Endodermal cell (in vitro differentiated cells): ENCODE data around the gene TBC1D4. TPM values are rescaled to one million over a fixed set of nuclear protein-coding genes. Genes with fewer than 3 reads are reported as not detected.

ENCODE experiments used
- DNase-seq: peaks from one replicate; pipeline ENCODE4 v3.0.0-alpha.2; 2017
- H3K27ac ChIP-seq: 2 replicates; pipeline ENCODE4 v1.5.1; 2013; ENCODE audit warnings: mild to moderate bottlenecking, low read depth, low read length, moderate library complexity
- H3K27me3 ChIP-seq: 2 replicates; pipeline ENCODE4 v1.6.1; 2013; ENCODE audit warnings: mild to moderate bottlenecking, low read length, moderate library complexity; ENCODE audit not compliant: insufficient read depth, control insufficient read depth, poor library complexity, severe bottlenecking
- H3K36me3 ChIP-seq: 2 replicates; pipeline ENCODE4 v1.7.0; 2013; ENCODE audit warnings: mild to moderate bottlenecking, low read length, moderate library complexity; ENCODE audit not compliant: control insufficient read depth, insufficient read depth
- H3K4me1 ChIP-seq: one replicate; pipeline ENCODE4 v1.7.0; 2013; ENCODE audit warnings: low read length; ENCODE audit not compliant: control insufficient read depth, insufficient read depth
- H3K4me3 ChIP-seq: 2 replicates; pipeline ENCODE4 v1.5.1; 2013; ENCODE audit warnings: mild to moderate bottlenecking, low read length, moderate library complexity
- H3K9ac ChIP-seq: 2 replicates; pipeline ENCODE4 v1.6.1; 2013; ENCODE audit warnings: mild to moderate bottlenecking, low read length, moderate library complexity; ENCODE audit not compliant: poor library complexity, severe bottlenecking; ENCODE audit errors: extremely low read depth
- H3K9me3 ChIP-seq: 2 replicates; pipeline ENCODE4 v1.6.1; 2013; ENCODE audit warnings: mild to moderate bottlenecking, low read length, moderate library complexity; ENCODE audit not compliant: control insufficient read depth
- H3K27ac Mint-ChIP-seq: 2 replicates; pipeline ENCODE4 v1.8.0; 2020; ENCODE audit warnings: mixed read lengths
- H3K27me3 Mint-ChIP-seq: 2 replicates; pipeline ENCODE4 v1.8.0; 2021; ENCODE audit warnings: mild to moderate bottlenecking, mixed read lengths; ENCODE audit not compliant: insufficient read depth
- H3K36me3 Mint-ChIP-seq: 2 replicates; pipeline ENCODE4 v1.8.0; 2020; ENCODE audit warnings: low read depth, mixed read lengths
- H3K4me1 Mint-ChIP-seq: 2 replicates; pipeline ENCODE4 v1.8.0; 2020; ENCODE audit warnings: mixed read lengths
- H3K4me3 Mint-ChIP-seq: 2 replicates; pipeline ENCODE4 v1.8.0; 2020; ENCODE audit warnings: mild to moderate bottlenecking, moderate library complexity, mixed read lengths
- H3K9me3 Mint-ChIP-seq: 2 replicates; pipeline ENCODE4 v1.8.0; 2020; ENCODE audit warnings: mild to moderate bottlenecking, mixed read lengths
- CTCF ChIP-seq: fragments of 200-600 bp; sonication (generic); conservative IDR thresholded peaks from 2 replicates; pipeline ENCODE4 v1.5.0; 2021; ENCODE audit warnings: antibody characterized with exemption, mild to moderate bottlenecking
- WGBS, 2 experiments: methylation state at CpG; one replicate each; pipeline versions ENCODE4 v1.1.5 to v1.1.7; 2013; ENCODE audit warnings: missing lambda C conversion rate in 2 of 2, mixed read lengths in 1 of 2; ENCODE audit not compliant: insufficient coverage in 1 of 2, insufficient read length in 1 of 2; 5-methylcytosine and 5-hydroxymethylcytosine counted together
- total RNA-seq, 2 donors: library from RNA; stranded (reverse); fragmentation: NEBNext Ultra II Directional in 1 of 2; extraction: Animal tissue kit (Norgen Biotek cat#: 25700) in 1 of 2; gene quantifications; 2 replicates in 1 of 2; 3 replicates in 1 of 2; pipeline ENCODE4 v1.2.1, GENCODE V29; 2021

TBC1D4 gene
- total RNA-seq, 2 donors from 2014 or later: 3.2 to 4.7 TPM

GRCh38 chr13:75299913-75300862 lies 181.8 kb downstream of the TBC1D4 start:
- no peak overlapping the region for H3K4me3 ChIP-seq
- H3K9me3 ChIP-seq: no peaks in the 10 kb centered on the region
- no peak overlapping the region for H3K27ac Mint-ChIP-seq
- no peak overlapping the region for H3K9ac ChIP-seq
- H3K27ac ChIP-seq: no peak overlapping the region
- WGBS, 2 experiments: 96 to 97% methylated on average over 3 to 4 of the region's 4 CpGs
- no peak for TF ChIP-seq CTCF
- H3K27me3 Mint-ChIP-seq: peaks cover 64% of the 10 kb centered on the region
- H3K4me3 Mint-ChIP-seq: no peak overlapping the region
- peaks cover 4% of the 10 kb centered on the region for H3K4me1 ChIP-seq
- H3K4me1 Mint-ChIP-seq: peaks cover 29% of the 10 kb centered on the region
- H3K27me3 ChIP-seq: peaks cover 88% of the 10 kb centered on the region
- no peak for DNase-seq
- no peaks in the 10 kb centered on the region for H3K36me3 Mint-ChIP-seq
- H3K9me3 Mint-ChIP-seq: no peaks in the 10 kb centered on the region
- H3K36me3 ChIP-seq: no peaks in the 10 kb centered on the region

GRCh38 chr13:75299246-75299645 lies 182.7 kb downstream of the TBC1D4 start:
- H3K9me3 Mint-ChIP-seq: no peaks in the 10 kb centered on the region
- no peak overlapping the region for H3K4me3 Mint-ChIP-seq
- Histone ChIP-seq H3K27me3 (peaks cover 89% of the 10 kb centered on the region), H3K4me1 (peaks cover 4% of the 10 kb centered on the region), H3K36me3 (no peaks in the 10 kb centered on the region), H3K9ac (no peak overlapping the region), H3K27ac (no peak overlapping the region), H3K9me3 (no peaks in the 10 kb centered on the region), H3K4me3 (no peak overlapping the region)
- H3K4me1 Mint-ChIP-seq: peaks cover 29% of the 10 kb centered on the region
- DNase-seq: peak; percentile 55
- peaks cover 55% of the 10 kb centered on the region for H3K27me3 Mint-ChIP-seq
- TF ChIP-seq CTCF: no peak
- WGBS, 2 experiments: 73 to 80% methylated on average over 5 of the region's 5 CpGs
- H3K36me3 Mint-ChIP-seq: no peaks in the 10 kb centered on the region
- peak overlapping the region; percentile 14 for H3K27ac Mint-ChIP-seq

- H3K4me3 Mint-ChIP-seq: no peak overlapping the region
- 70 to 83% methylated on average over 1 of the region's 1 CpG for WGBS, 2 experiments
- no peak overlapping the region for H3K9ac ChIP-seq
- TF ChIP-seq CTCF: no peak
- H3K36me3 Mint-ChIP-seq: no peaks in the 10 kb centered on the region
- H3K9me3 Mint-ChIP-seq: no peaks in the 10 kb centered on the region
- H3K27ac ChIP-seq: no peak overlapping the region
- peaks cover 34% of the 10 kb centered on the region for H3K27me3 Mint-ChIP-seq
- peaks cover 18% of the 10 kb centered on the region for H3K4me1 Mint-ChIP-seq
- DNase-seq: no peak
- no peak overlapping the region for H3K4me3 ChIP-seq
- no peaks in the 10 kb centered on the region for H3K36me3 ChIP-seq
- peaks cover 85% of the 10 kb centered on the region for H3K27me3 ChIP-seq
- H3K27ac Mint-ChIP-seq: no peak overlapping the region
- H3K4me1 ChIP-seq: peaks cover 4% of the 10 kb centered on the region
- H3K9me3 ChIP-seq: no peaks in the 10 kb centered on the region
Observed at GRCh38 chr13:75296641-75297040, 185.3 kb downstream of the TBC1D4 start.
